GM12864 (cell line): ENCODE measurements around the gene NLRC3.

Experiments
- DNase-seq: peaks from one replicate; pipeline ENCODE4 v3.0.0-alpha.2; 2011; ENCODE audit warnings: low read depth
- H3K4me3 ChIP-seq: 2 replicates; pipeline ENCODE4 v1.5.1; 2011; ENCODE audit warnings: mild to moderate bottlenecking, low read depth, low read length, control low read depth
- TF ChIP-seq, protein P1 (sequence below): IDR thresholded peaks from 2 replicates; pipeline ENCODE4 v1.5.1; 2011; ENCODE audit warnings: low read depth, mild to moderate bottlenecking, moderate library complexity, low read length, control low read depth, inconsistent platforms; ENCODE audit errors: missing control alignments

NLRC3 gene

DNA sequence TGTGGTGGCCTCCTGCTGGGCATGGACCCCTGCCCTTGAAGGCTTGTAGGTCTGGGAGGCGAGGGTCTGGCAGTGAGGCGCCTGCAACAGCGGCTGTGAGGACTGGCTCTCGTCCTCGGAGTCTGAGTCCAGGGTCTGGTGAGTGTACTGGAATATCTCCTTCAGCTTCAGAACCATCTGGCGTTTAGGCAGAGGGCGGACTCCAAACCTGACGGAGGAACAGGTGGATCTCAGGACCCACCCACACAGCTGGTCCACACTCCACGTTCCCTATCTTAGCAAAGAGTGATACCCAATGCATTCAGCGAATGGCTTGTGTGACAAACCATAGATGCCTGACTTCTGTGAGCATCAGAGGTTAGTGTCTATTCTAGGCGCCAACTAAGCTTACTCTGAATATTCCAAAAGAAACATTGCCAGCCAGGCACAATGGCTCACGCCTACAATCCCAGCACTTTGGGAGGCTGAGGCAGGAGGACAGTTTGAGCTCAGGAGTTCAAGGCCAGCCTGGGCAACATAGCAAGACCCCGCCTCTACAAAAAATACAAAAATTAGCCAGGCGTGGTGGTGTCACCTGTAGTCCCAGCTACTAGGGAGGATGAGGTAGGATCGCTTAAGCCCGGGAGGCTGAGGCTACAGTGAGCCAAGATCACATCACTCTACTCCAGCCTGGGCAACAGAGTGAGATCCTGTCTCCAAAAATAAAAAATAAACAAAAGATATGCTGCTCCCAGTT is 6.3 kb upstream of the NLRC3 start:
- no peak overlapping the region for H3K4me3 ChIP-seq
- DNase-seq: no peak
- TF ChIP-seq, protein P1, sequence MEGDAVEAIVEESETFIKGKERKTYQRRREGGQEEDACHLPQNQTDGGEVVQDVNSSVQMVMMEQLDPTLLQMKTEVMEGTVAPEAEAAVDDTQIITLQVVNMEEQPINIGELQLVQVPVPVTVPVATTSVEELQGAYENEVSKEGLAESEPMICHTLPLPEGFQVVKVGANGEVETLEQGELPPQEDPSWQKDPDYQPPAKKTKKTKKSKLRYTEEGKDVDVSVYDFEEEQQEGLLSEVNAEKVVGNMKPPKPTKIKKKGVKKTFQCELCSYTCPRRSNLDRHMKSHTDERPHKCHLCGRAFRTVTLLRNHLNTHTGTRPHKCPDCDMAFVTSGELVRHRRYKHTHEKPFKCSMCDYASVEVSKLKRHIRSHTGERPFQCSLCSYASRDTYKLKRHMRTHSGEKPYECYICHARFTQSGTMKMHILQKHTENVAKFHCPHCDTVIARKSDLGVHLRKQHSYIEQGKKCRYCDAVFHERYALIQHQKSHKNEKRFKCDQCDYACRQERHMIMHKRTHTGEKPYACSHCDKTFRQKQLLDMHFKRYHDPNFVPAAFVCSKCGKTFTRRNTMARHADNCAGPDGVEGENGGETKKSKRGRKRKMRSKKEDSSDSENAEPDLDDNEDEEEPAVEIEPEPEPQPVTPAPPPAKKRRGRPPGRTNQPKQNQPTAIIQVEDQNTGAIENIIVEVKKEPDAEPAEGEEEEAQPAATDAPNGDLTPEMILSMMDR: no peak

DNA sequence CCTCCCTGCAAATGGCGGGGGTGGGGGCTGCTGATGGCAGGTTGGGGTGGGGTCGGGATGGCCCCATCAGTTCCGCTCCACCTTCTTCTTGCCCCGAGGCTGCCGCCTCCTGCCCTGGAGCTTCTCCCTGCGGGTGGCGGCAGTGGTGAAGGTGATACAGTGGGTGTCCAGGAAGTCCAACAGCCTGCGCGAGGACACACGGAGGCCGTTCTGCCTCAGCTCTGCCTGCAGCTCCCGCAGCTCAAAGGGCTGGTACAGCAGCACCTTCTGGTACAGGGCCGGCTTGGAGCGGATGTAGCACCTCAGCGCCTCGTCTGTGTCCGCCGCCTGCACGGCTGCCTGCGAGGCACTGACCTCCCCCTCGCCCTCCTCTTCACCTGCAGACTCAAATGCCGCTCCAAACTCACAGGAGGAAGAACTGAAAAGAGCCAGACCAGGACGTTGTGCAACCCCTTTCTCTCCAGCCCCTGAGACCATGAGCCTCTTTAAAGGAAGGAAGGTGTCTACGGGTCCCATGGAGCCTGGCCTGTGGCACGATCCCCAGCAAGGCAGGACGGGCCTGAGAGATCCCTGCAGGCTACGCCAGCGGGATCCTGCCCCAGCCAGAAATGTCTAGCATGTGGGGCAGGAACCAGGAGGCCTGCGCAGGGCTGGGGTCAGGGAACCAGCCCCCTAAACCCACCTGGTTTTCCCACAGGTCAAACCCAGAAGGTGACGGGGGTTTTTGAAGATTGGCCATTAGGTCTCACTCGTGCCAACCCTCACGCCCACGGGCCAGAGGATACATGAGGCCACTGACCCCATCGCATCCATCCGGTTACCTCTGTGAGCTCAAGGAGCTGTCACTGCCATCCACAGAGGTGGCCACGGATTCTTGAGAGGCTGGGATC is 5.3 kb upstream of the NLRC3 start:
- no peak overlapping the region for H3K4me3 ChIP-seq
- TF ChIP-seq, protein P1: no peak
- DNase-seq: no peak

DNA sequence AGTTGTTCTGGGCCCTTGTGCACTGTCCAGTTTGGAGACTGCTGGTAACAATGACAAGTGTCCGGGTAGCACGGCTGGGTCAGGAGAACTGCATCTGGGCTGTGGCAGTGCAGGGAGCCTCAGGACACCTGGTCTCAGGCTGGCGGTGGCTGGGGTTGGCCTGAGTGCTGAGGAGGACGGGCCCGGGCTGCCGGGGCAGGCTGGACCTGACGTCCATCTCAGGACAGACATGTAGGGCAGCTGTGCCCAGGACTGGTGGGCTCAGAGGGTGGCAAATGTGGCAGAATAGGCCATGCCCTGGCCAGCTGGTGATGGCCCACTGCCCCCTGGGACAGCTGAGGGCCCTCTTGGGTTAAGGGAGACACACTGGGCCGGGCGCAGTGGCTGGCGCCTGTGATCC is 4.2 kb upstream of the NLRC3 start:
- no peak for DNase-seq
- TF ChIP-seq, protein P1: no peak

DNA sequence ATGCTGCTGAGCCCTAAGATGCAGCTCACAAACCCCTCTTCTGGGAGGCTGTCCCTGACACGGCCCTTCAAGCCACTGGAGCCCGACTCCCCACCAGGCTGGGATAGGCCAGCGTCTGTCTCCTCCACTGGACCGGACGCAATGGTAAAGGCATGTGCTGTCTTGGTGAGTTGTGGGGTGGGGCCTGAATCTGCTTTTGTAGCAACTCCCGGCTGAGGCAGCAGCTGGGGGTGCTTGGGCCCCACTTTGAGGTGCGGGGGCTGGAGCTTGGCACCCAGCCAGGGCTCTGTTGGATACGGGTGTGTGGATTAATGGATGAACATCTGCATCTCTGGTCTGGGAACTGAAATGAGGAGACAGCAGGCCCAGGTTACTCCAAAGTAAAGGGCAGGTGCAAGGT is 3.5 kb upstream of the NLRC3 start:
- DNase-seq: no peak

More for the DNA sequence above, 4.2 kb upstream of the NLRC3 start:
- no peak overlapping the region for H3K4me3 ChIP-seq

DNA sequence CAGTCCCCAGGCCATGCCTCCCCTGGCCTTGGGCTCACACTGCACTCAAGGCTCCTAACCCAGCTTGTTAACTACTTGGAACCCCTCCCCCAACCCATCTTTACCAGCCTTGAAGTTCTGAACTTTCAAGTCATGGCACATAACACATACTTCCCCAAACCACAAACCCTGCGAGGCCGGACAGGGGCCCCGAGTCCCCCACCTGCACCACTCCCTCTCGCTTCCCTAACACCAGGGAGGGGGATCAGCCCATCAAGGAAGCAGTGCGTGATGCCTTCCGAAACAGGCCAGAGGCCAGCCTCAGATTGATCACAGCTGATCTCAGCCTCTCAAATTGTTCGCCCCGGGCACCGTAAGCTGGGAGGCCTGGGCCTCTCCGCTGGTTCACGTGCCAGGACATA is 3.0 kb upstream of the NLRC3 start:
- TF ChIP-seq, protein P1: no peak
- H3K4me3 ChIP-seq: no peak overlapping the region
- no peak for DNase-seq

More for the DNA sequence above, 3.5 kb upstream of the NLRC3 start:
- TF ChIP-seq, protein P1: no peak
- no peak overlapping the region for H3K4me3 ChIP-seq

DNA sequence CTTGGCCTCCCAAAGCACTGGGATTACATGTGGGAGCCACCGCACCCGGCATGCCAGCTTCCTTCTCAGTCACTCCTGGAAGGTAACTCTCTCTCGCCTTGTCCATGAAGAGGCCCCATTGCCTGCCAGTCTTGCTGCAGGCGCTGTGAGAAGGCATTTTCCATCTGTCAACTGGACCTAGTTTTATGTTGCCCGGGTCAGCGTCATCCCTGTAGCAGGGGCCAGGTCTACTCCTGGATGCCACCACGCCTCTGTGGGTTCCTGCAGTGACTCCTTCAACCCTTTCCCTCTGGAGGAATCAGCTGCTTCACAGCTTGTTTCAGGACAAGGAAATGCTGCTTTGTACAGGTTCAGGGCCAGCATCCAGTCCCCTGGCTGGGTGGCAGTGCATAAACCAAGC is 2.6 kb upstream of the NLRC3 start:
- TF ChIP-seq, protein P1: no peak
- no peak for DNase-seq
- no peak overlapping the region for H3K4me3 ChIP-seq
